Stimulated activated CD4-positive, alpha-beta T cell treated with anti-CD3 and anti-CD28 coated beads, Interleukin-2, amount 100 ng/mL, for 48 hours (primary cell): ENCODE results near the gene APC2.

Source experiments
- DNase-seq, 2 donors: peaks; one replicate each; pipeline ENCODE4 v3.0.0-alpha.2; 2020

Gene APC2

GRCh38 chr19:1482361-1483130 lies 32.6 kb downstream of the APC2 start:
- DNase-seq: no peak

- DNase-seq: no peak
These were observed 33.4 kb downstream of the APC2 start for GRCh38 chr19:1483131-1483978.

GRCh38 chr19:1483979-1484428 lies 34.1 kb downstream of the APC2 start:
- DNase-seq: no peak

GRCh38 chr19:1486720-1487575 lies 37.0 kb downstream of the APC2 start:
- no peak for DNase-seq

- DNase-seq: no peak
These were observed 37.8 kb downstream of the APC2 start for GRCh38 chr19:1487576-1488281.

GRCh38 chr19:1488282-1488601 lies 38.3 kb downstream of the APC2 start:
- no peak for DNase-seq

- no peak for DNase-seq
These were observed 39.8 kb downstream of the APC2 start for GRCh38 chr19:1489463-1490310.

- DNase-seq: peak; percentile 94 to 96
These were observed 40.6 kb downstream of the APC2 start, which contains the start of gene PCSK4 for GRCh38 chr19:1490311-1491113. Gene PCSK4 (minus strand): TSS chr19:1490350. CDS start chr19:1490346, 4 bp downstream.

GRCh38 chr19:1491114-1491848 lies 41.4 kb downstream of the APC2 start, which contains the start of gene REEP6:
Gene REEP6 (plus strand): TSS chr19:1491181. CDS start chr19:1491270, 89 bp downstream.
- no peak for DNase-seq

GRCh38 chr19:1491849-1492170 lies 41.9 kb downstream of the APC2 start:
- DNase-seq: no peak

GRCh38 chr19:1492474-1493006 lies 42.6 kb downstream of the APC2 start:
- no peak for DNase-seq

- no peak for DNase-seq
These were observed 44.3 kb downstream of the APC2 start for GRCh38 chr19:1494115-1494815.

- DNase-seq: no peak
These were observed 45.3 kb downstream of the APC2 start for GRCh38 chr19:1495051-1495798.

GRCh38 chr19:1495799-1496713 lies 46.1 kb downstream of the APC2 start:
- DNase-seq: no peak

- no peak for DNase-seq
These were observed 47.0 kb downstream of the APC2 start for GRCh38 chr19:1496714-1497577.
